Neural cell (in vitro differentiated cells): ENCODE data around the gene EEIG2. TPM values are rescaled to one million over a fixed set of nuclear protein-coding genes. Genes with fewer than 3 reads are reported as not detected.

Experiments
- H2AFZ ChIP-seq: fragments of 200-600, 300-800 bp; sonication (generic), shearing (Covaris generic); 2 replicates; pipeline ENCODE4 v1.6.0; 2014; ENCODE audit warnings: low read depth, mild to moderate bottlenecking, antibody characterized with exemption, low read length, moderate library complexity
- H3F3A ChIP-seq: fragments of 200-600 bp; shearing (Covaris generic); 2 replicates; pipeline ENCODE4 v1.6.1; 2016; ENCODE audit warnings: mild to moderate bottlenecking, moderate library complexity, mixed read lengths, antibody characterized with exemption, low read length; ENCODE audit not compliant: insufficient read depth, poor library complexity, severe bottlenecking
- H3K27ac ChIP-seq: fragments of 200-600, 300-800 bp; sonication (generic), shearing (Covaris generic); 2 replicates; pipeline ENCODE4 v1.5.1; 2014; ENCODE audit warnings: mild to moderate bottlenecking, low read length, moderate library complexity
- H3K27me3 ChIP-seq: fragments of 300-800, 200-600 bp; sonication (generic), shearing (Covaris generic); 2 replicates; pipeline ENCODE4 v1.6.0; 2014; ENCODE audit warnings: mild to moderate bottlenecking, low read depth, low read length, moderate library complexity; ENCODE audit not compliant: insufficient read depth
- H3K36me3 ChIP-seq: fragments of 300-800, 200-600 bp; sonication (generic), shearing (Covaris generic); 2 replicates; pipeline ENCODE4 v1.5.1; 2014; ENCODE audit warnings: mild to moderate bottlenecking, antibody characterized with exemption, low read length, moderate library complexity; ENCODE audit not compliant: insufficient read depth
- H3K4me2 ChIP-seq: fragments of 300-800, 200-600 bp; sonication (generic), shearing (Covaris generic); 2 replicates; pipeline ENCODE4 v1.6.0; 2014; ENCODE audit warnings: mild to moderate bottlenecking, low read length
- H3K4me3 ChIP-seq: fragments of 300-800, 200-600 bp; sonication (generic), shearing (Covaris generic); 2 replicates; pipeline ENCODE4 v1.5.1; 2014; ENCODE audit warnings: mild to moderate bottlenecking, low read length, moderate library complexity
- H3K79me2 ChIP-seq: fragments of 200-600 bp; shearing (Covaris generic); replicated peaks from 2 replicates; pipeline ENCODE4 v1.6.0; 2014; ENCODE audit warnings: mild to moderate bottlenecking, low read length, moderate library complexity; ENCODE audit not compliant: insufficient read depth
- H3K9ac ChIP-seq: fragments of 300-800, 200-600 bp; sonication (generic), shearing (Covaris generic); 2 replicates; pipeline ENCODE4 v1.6.1; 2016; ENCODE audit warnings: mild to moderate bottlenecking, low read length, mixed read lengths
- H3K9me2 ChIP-seq: fragments of 200-600 bp; shearing (Covaris generic); 2 replicates; pipeline ENCODE4 v1.6.1; 2016; ENCODE audit warnings: mild to moderate bottlenecking, low read length, mixed read lengths; ENCODE audit not compliant: insufficient read depth
- H3K9me3 ChIP-seq: fragments of 200-600, 300-800 bp; sonication (generic), shearing (Covaris generic); 2 replicates; pipeline ENCODE4 v1.6.1; 2016; ENCODE audit warnings: mild to moderate bottlenecking, mixed run types, low read length, moderate library complexity, mixed read lengths
- H4K20me1 ChIP-seq: fragments of 200-600 bp; shearing (Covaris generic); 2 replicates; pipeline ENCODE4 v1.6.1; 2016; ENCODE audit warnings: mild to moderate bottlenecking, mixed run types; ENCODE audit not compliant: insufficient read depth
- CTCF ChIP-seq: fragments of 450-650 bp; IDR thresholded peaks from 2 replicates; pipeline ENCODE4 v1.5.1; 2014; ENCODE audit warnings: antibody characterized with exemption, mild to moderate bottlenecking, moderate library complexity; ENCODE audit not compliant: poor library complexity, severe bottlenecking
- EP300 ChIP-seq: fragments of 450-650 bp; conservative IDR thresholded peaks from 2 replicates; pipeline ENCODE4 v1.6.1; 2014; ENCODE audit warnings: antibody characterized with exemption, mild to moderate bottlenecking, moderate library complexity; ENCODE audit not compliant: poor library complexity, severe bottlenecking
- EZH2 ChIP-seq: fragments of 200-600, 300-800 bp; shearing (Covaris generic), sonication (generic); IDR thresholded peaks from 2 replicates; pipeline ENCODE4 v1.6.1; 2014; ENCODE audit warnings: antibody characterized with exemption, low read length, borderline replicate concordance, mild to moderate bottlenecking; ENCODE audit not compliant: insufficient read depth, poor library complexity, severe bottlenecking
- MXI1 ChIP-seq: fragments of 450-650 bp; conservative IDR thresholded peaks from 2 replicates; pipeline ENCODE4 v1.6.1; 2014; ENCODE audit warnings: antibody characterized with exemption, mild to moderate bottlenecking; ENCODE audit not compliant: poor library complexity, severe bottlenecking
- POLR2AphosphoS5 ChIP-seq: IDR thresholded peaks from 2 replicates; pipeline ENCODE4 v1.6.1; 2012
- RAD21 ChIP-seq: fragments of 450-650 bp; conservative IDR thresholded peaks from 2 replicates; pipeline ENCODE4 v1.6.1; 2014; ENCODE audit warnings: antibody characterized with exemption, mild to moderate bottlenecking, moderate library complexity
- REST ChIP-seq: IDR thresholded peaks from 2 replicates; pipeline ENCODE4 v1.6.1; 2012; ENCODE audit warnings: borderline replicate concordance
- SMC3 ChIP-seq: fragments of 450-650 bp; conservative IDR thresholded peaks from 2 replicates; pipeline ENCODE4 v1.6.1; 2014; ENCODE audit warnings: antibody characterized with exemption, mild to moderate bottlenecking, moderate library complexity; ENCODE audit not compliant: poor library complexity
- TAF1 ChIP-seq: IDR thresholded peaks from 2 replicates; pipeline ENCODE4 v1.6.1; 2012; ENCODE audit warnings: low read depth
- polyA plus RNA-seq: library from polyadenylated mRNA; depleted of rRNA; stranded (reverse); fragments of >200 nt; gene quantifications from 2 replicates; pipeline ENCODE4 v1.2.3, GENCODE V29; 2014

Gene EEIG2
- polyA plus RNA-seq, 1 donor from 2014 or later = 13.1 TPM

GRCh38 chr1:108560189-108560873, 431 bp downstream of the EEIG2 start:
- H3K79me2 ChIP-seq = peaks cover 10% of the 10 kb centered on the region
- H3K27ac ChIP-seq = no peak overlapping the region
- H3K4me2 ChIP-seq = peak overlapping the region; percentile 94
- H3F3A ChIP-seq = no peaks in the 10 kb centered on the region
- H2AFZ ChIP-seq = no peak overlapping the region
- H3K36me3 ChIP-seq = no peaks in the 10 kb centered on the region
- H3K27me3 ChIP-seq = no peaks in the 10 kb centered on the region
- peak overlapping the region; percentile 67 for H3K9ac ChIP-seq
- peak overlapping the region; percentile 84 for H3K4me3 ChIP-seq
- no peaks in the 10 kb centered on the region for H4K20me1 ChIP-seq
- no peaks in the 10 kb centered on the region for H3K9me2 ChIP-seq
- H3K9me3 ChIP-seq = no peaks in the 10 kb centered on the region
- TF ChIP-seq RAD21 (no peak), SMC3 (no peak), POLR2AphosphoS5 (no peak), EP300 (no peak), REST (no peak), TAF1 (no peak), CTCF (peak; percentile 19), EZH2 (no peak), MXI1 (peak; percentile 29)

GRCh38 chr1:108560874-108561459, 1.1 kb downstream of the EEIG2 start:
- TF ChIP-seq TAF1 = peak; percentile 27
- no peak for TF ChIP-seq MXI1
- no peak for TF ChIP-seq SMC3
- peak; percentile 31 for TF ChIP-seq REST
- H3K27me3 ChIP-seq = no peaks in the 10 kb centered on the region
- peaks cover 10% of the 10 kb centered on the region for H3K79me2 ChIP-seq
- no peaks in the 10 kb centered on the region for H4K20me1 ChIP-seq
- H3K9me3 ChIP-seq = no peaks in the 10 kb centered on the region
- H3K9me2 ChIP-seq = no peaks in the 10 kb centered on the region
- H2AFZ ChIP-seq = no peak overlapping the region
- peak overlapping the region; percentile 94 for H3K4me2 ChIP-seq
- no peaks in the 10 kb centered on the region for H3K36me3 ChIP-seq
- H3F3A ChIP-seq = no peaks in the 10 kb centered on the region
- H3K4me3 ChIP-seq = peak overlapping the region; percentile 84
- peak overlapping the region; percentile 67 for H3K9ac ChIP-seq
- H3K27ac ChIP-seq = no peak overlapping the region
